ENCODE results near the gene USP6NL. TPM values are rescaled to one million over a fixed set of nuclear protein-coding genes. Genes with fewer than 3 reads are reported as not detected.

Gene USP6NL
- total and polyA plus RNA-seq, 2 of the 13 experiments (the other 11 are each of a cell fraction or from before 2014, with no cell fraction given) = 10.5 to 22.9 TPM

GRCh38 chr10:11642566-11642965 lies 31.1 kb upstream of the USP6NL start:
- no peak overlapping the region for H3K4me3 ChIP-seq (replicated peaks in 1 of 3; ENCODE audit: insufficient read depth in 1 of 3, low read depth in 2 of 3, low read length in 3 of 3)
- no peaks in the 10 kb centered on the region for H3K79me2 ChIP-seq (ENCODE audit: insufficient read depth, low read length)
- no peak for FAIRE-seq
- H3K4me1 ChIP-seq (ENCODE audit: insufficient read depth, low read length) = peaks cover 22% of the 10 kb centered on the region
- POLR2A ChIA-PET = no interaction called here
- CTCF ChIA-PET (ENCODE audit: low intra/inter-chr PET ratio, low total read pairs) = no interaction called here
- no peak overlapping the region for H2AFZ ChIP-seq (ENCODE audit: low read length)
- WGBS (ENCODE audit: low lambda C conversion rate) = 96% methylated on average over 7 of the region's 8 CpGs
- DNase-seq (ENCODE audit: low spot score) = no peak
- intact Hi-C loops (cut with micrococcal nuclease; ENCODE audit: unreplicated experiment) = no loop called here
- H3K36me3 ChIP-seq (replicated peaks in 1 of 2; ENCODE audit: control insufficient read depth in 1 of 2, insufficient read depth in 2 of 2, low read length in 2 of 2) = no peaks in the 10 kb centered on the region
- in situ Hi-C loops (cut with HindIII; ENCODE audit: extremely low pct_ligation_motif_present, low pct_unique_long_range_greater_than_20kb) = no loop called here
- BruUV-seq (replicated peaks) = no TSS peak
- H4K20me1 ChIP-seq (ENCODE audit: insufficient read depth, low read length) = no peaks in the 10 kb centered on the region
- ATAC-seq = no peak
- H3K9ac ChIP-seq (ENCODE audit: insufficient read depth, low read depth, low read length) = no peak overlapping the region
- H3K4me2 ChIP-seq (ENCODE audit: low read depth, low read length) = no peak overlapping the region
- H3K9me3 ChIP-seq (ENCODE audit: low read length) = no peaks in the 10 kb centered on the region
- no peak overlapping the region for H3K27ac ChIP-seq (ENCODE audit: extremely low read length, insufficient read depth, low read length)
- no peak for TF ChIP-seq MLXIP (CRISPR knock-in tag; IDR thresholded peaks at IDR 0.05; ENCODE audit: borderline replicate concordance)
- TF ChIP-seq HCFC1 (IDR thresholded peaks at IDR 0.05; ENCODE audit: low read depth, low read length) = no peak
- no peak for TF ChIP-seq ZNF703 (CRISPR knock-in tag; IDR thresholded peaks at IDR 0.05; ENCODE audit: borderline replicate concordance)
- no peak for TF ChIP-seq PATZ1 (CRISPR knock-in tag; IDR thresholded peaks at IDR 0.05)
- no peak for TF ChIP-seq KAT2B (IDR thresholded peaks at IDR 0.05; ENCODE audit: borderline replicate concordance, low read depth, low read length)
- no peak for TF ChIP-seq MTA1 (CRISPR knock-in tag; IDR thresholded peaks at IDR 0.05; ENCODE audit: borderline replicate concordance)
- TF ChIP-seq CHCHD3 (CRISPR knock-in tag; IDR thresholded peaks at IDR 0.05) = no peak
- TF ChIP-seq GMEB2 (CRISPR knock-in tag; IDR thresholded peaks at IDR 0.05; ENCODE audit: low read depth) = no peak
- H3K27me3 ChIP-seq (ENCODE audit: control insufficient read depth in 1 of 2, insufficient read depth in 2 of 2, low read length in 2 of 2) = peaks cover 0 to 16% of the 10 kb centered on the region in 2 experiments; a peak in 3 of 5 replicates

Data from HepG2 (cell line).